T-helper 17 cell (primary cell): ENCODE results near the gene GRIN1. TPM values are rescaled to one million over a fixed set of nuclear protein-coding genes. Genes with fewer than 3 reads are reported as not detected.

Source experiments
- ATAC-seq: fragments of 150-1000 bp; cut with Tn5 transposase; 2 replicates; pipeline ENCODE4 v1.10.0; 2021; ENCODE audit warnings: mild to moderate bottlenecking, moderate library complexity
- DNase-seq, 3 donors: peaks; one replicate each; pipeline versions ENCODE4 v3.0.0 to v3.0.0-alpha.2; 2020 to 2021
- H3K9me3 ChIP-seq: one replicate; pipeline ENCODE4 v1.7.0; 2013; ENCODE audit warnings: low read length, mild to moderate bottlenecking; ENCODE audit not compliant: control insufficient read depth, poor library complexity, severe bottlenecking
- H3K27ac Mint-ChIP-seq: one replicate; pipeline ENCODE4 v1.8.0; 2022; ENCODE audit warnings: mild to moderate bottlenecking, moderate library complexity, mixed read lengths
- H3K27me3 Mint-ChIP-seq: one replicate; pipeline ENCODE4 v1.8.0; 2022; ENCODE audit warnings: mixed read lengths
- H3K36me3 Mint-ChIP-seq: one replicate; pipeline ENCODE4 v1.8.0; 2022; ENCODE audit warnings: low read depth, mixed read lengths
- H3K4me1 Mint-ChIP-seq: one replicate; pipeline ENCODE4 v1.8.0; 2022; ENCODE audit warnings: mild to moderate bottlenecking, mixed read lengths
- H3K4me3 Mint-ChIP-seq: one replicate; pipeline ENCODE4 v1.8.0; 2022; ENCODE audit warnings: mild to moderate bottlenecking, moderate library complexity, mixed read lengths
- total RNA-seq, 4 donors: library from RNA in 2 of 4; stranded (reverse) in 2 of 4; gene quantifications; one replicate each; pipeline ENCODE4 v1.2.3 and lab custom pipeline; 2022 to 2026

The GRIN1 gene
- total RNA-seq (not detected), total RNA-seq (lab: John Stamatoyannopoulos, UW) (0 reads per million in 2 donors)

GRCh38 chr9:137138722-137139467, at the start of gene GRIN1:
TSS of gene GRIN1 (plus strand) at chr9:137139154. CDS start at chr9:137139487, 333 bp downstream.
- peaks cover 4% of the 10 kb centered on the region for H3K4me1 Mint-ChIP-seq
- H3K9me3 ChIP-seq, result peaks cover 2% of the 10 kb centered on the region
- peaks cover 8% of the 10 kb centered on the region for H3K36me3 Mint-ChIP-seq
- DNase-seq, result no peak
- peak; percentile 74 for ATAC-seq
- H3K27me3 Mint-ChIP-seq, result peaks cover 64% of the 10 kb centered on the region
- H3K4me3 Mint-ChIP-seq, result peak within 1 kb of the TSS; percentile 45
- no peak within 1 kb of the TSS for H3K27ac Mint-ChIP-seq

GRCh38 chr9:137089232-137089947, 49.6 kb upstream of the GRIN1 start:
- H3K4me3 Mint-ChIP-seq, result no peak overlapping the region
- H3K27ac Mint-ChIP-seq, result peak overlapping the region; percentile 8
- H3K27me3 Mint-ChIP-seq, result no peaks in the 10 kb centered on the region
- ATAC-seq, result no peak
- H3K9me3 ChIP-seq, result no peaks in the 10 kb centered on the region
- H3K36me3 Mint-ChIP-seq, result no peaks in the 10 kb centered on the region
- no peak for DNase-seq
- peaks cover 25% of the 10 kb centered on the region for H3K4me1 Mint-ChIP-seq

GRCh38 chr9:137095664-137096517, 43.1 kb upstream of the GRIN1 start:
- Mint-ChIP-seq H3K27ac (peak overlapping the region; percentile 95), H3K4me1 (peaks cover 24% of the 10 kb centered on the region), H3K36me3 (no peaks in the 10 kb centered on the region), H3K27me3 (no peaks in the 10 kb centered on the region), H3K4me3 (peak overlapping the region; percentile 92)
- ATAC-seq (peak; percentile 99), DNase-seq (peak; percentile 73 to 79 (median 78))
- H3K9me3 ChIP-seq, result no peaks in the 10 kb centered on the region

DNA sequence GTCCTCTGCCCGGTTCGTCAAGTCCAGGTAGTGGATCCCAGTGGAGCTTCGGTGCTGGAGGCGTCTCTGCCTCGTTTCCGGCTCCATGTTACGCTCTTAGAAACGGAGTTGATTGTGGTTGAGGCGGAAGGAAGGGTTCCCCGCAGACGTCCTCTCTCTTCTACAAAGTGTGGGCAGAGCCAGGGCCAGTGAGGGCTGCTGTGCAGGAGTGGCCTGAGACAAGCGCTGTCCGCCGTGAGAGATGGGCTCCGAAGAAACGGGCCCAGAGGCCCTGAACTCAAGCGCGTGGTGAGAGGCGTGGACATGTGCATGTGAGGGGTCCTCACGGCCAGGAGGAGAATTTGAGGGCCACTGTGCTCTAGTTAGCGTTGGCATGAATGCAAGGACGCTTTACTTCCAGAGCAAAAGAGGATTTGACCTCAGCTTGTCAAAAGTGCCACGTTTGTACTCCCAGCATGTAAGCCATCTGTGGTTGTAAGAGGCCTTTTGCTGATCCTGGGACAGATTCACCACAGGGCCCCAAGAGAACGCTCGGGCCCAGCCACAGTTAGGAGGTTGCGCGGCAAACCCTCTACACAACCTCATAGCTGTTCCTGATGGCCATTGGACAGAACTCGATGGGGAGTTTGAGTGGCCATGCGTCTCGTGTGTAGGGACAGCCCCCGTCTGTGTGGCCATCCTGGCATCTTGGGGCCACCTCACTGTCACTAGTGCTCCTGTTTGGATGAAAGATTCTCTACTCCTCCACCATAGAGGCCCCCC, 42.0 kb upstream of the GRIN1 start:
- Mint-ChIP-seq H3K36me3 (no peaks in the 10 kb centered on the region), H3K4me1 (peaks cover 21% of the 10 kb centered on the region), H3K27me3 (no peaks in the 10 kb centered on the region), H3K27ac (peak overlapping the region; percentile 95), H3K4me3 (peak overlapping the region; percentile 92)
- no peaks in the 10 kb centered on the region for H3K9me3 ChIP-seq
- DNase-seq (no peak), ATAC-seq (no peak)

DNA sequence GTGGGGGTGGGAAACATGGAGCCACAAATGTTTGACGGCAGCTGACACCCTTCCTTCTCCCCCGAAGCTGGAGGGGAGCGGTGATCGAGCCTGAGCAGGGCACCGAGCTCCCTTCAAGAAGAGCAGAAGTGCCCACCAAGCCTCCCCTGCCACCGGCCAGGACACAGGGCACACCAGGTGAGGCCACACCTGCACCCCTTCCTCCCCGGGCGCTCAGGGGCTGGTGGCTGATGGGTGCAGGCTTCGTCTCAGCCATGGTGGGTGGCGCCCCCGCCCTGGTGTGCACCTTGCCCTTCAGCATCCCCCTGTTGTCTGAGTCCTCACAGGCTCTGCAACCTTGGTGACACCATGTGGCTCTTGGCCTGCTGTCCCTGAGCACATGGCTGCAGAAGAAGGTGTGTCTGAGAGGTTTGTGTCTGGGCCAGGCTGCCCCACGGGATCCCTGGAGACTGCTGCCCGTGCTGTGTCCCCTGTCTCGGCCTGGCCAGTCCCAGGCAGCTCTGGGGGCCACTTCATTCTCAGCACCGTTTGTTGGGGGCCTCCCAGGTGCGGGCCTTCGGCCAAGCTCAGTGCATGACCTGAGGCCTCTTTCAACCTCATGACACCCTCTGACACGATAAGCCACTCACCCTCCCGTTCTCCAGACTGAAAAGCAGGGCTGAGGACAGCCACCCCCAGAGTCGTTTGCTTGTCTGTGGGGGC, 41.0 kb upstream of the GRIN1 start:
- DNase-seq (no peak), ATAC-seq (no peak)
- Mint-ChIP-seq H3K4me3 (no peak overlapping the region), H3K4me1 (peaks cover 19% of the 10 kb centered on the region), H3K27me3 (no peaks in the 10 kb centered on the region), H3K36me3 (no peaks in the 10 kb centered on the region), H3K27ac (peak overlapping the region; percentile 95)
- H3K9me3 ChIP-seq, result no peaks in the 10 kb centered on the region

DNA sequence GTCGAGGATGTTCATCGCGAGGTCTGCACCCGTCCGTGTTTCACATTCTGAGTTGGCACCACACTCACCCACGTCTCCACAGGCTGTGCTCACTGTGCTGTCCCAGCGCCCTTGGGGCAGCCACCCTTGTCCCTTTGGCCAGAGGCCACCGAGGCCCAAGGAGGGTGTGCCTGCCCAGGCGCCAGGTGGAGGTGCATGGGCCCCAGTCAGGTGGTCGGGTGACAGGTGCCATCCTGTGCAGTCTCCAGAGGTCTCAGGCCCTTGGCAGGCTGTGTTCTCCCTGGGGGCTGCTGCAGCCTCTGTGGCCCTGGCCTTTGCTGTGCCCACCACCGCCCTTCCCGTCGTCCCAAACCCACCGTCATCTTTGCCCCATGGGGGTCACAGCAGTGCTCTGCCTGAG, 39.7 kb upstream of the GRIN1 start:
- no peak for ATAC-seq
- H3K27ac Mint-ChIP-seq, result no peak overlapping the region
- H3K36me3 Mint-ChIP-seq, result no peaks in the 10 kb centered on the region
- H3K9me3 ChIP-seq, result no peaks in the 10 kb centered on the region
- peaks cover 17% of the 10 kb centered on the region for H3K4me1 Mint-ChIP-seq
- no peaks in the 10 kb centered on the region for H3K27me3 Mint-ChIP-seq
- DNase-seq, result no peak
- no peak overlapping the region for H3K4me3 Mint-ChIP-seq

- no peak for ATAC-seq
- no peak overlapping the region for H3K27ac Mint-ChIP-seq
Observed at GRCh38 chr9:137103206-137103999, 35.6 kb upstream of the GRIN1 start.

DNA sequence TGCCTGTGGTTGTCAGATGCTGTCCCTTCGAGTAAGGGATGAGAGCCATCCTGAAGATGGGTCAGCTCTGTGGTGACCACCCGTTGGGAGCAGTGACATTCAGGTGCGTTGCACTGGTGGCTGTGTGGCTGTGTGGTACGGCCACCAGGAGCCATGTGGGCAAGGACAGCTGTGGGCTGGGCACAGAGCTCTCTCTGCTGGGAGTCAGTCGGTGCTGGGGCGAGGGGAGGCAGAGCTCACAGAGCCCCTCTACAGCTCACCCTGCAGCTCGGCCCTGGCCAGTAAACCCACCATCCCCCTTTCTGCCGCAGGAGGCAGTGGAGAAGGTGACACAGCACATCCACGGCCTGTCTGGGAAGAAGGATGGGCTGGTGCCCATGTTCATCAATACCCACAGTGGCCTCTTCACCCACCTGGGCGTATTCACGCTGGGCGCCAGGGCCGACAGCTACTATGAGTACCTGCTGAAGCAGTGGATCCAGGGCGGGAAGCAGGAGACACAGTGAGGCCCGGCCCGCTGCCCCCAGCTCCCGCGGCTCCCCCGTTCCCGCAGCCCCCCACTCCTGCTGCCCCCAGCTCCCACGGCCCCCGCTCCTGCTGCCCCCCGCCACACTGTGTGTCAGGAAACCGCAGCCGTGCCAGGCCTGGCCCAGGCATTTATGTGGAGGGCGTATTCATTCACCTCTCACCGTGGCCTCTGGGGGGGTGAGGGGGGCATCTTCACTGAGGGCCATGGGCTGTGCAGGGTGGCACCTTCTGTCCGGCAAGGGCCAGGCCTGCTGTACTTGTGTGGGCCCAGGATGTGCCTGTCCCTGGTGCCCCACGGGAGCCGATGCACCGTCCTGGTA, 32.9 kb upstream of the GRIN1 start:
- Mint-ChIP-seq H3K27ac (no peak overlapping the region), H3K4me3 (no peak overlapping the region), H3K36me3 (no peaks in the 10 kb centered on the region), H3K4me1 (peaks cover 3% of the 10 kb centered on the region), H3K27me3 (no peaks in the 10 kb centered on the region)
- ATAC-seq (no peak), DNase-seq (no peak)
- H3K9me3 ChIP-seq, result no peaks in the 10 kb centered on the region

More at GRCh38 chr9:137103206-137103999, 35.6 kb upstream of the GRIN1 start:
- H3K4me1 Mint-ChIP-seq, result peaks cover 3% of the 10 kb centered on the region
- no peaks in the 10 kb centered on the region for H3K9me3 ChIP-seq
- H3K4me3 Mint-ChIP-seq, result no peak overlapping the region
- no peaks in the 10 kb centered on the region for H3K36me3 Mint-ChIP-seq
- no peak for DNase-seq
- no peaks in the 10 kb centered on the region for H3K27me3 Mint-ChIP-seq

DNA sequence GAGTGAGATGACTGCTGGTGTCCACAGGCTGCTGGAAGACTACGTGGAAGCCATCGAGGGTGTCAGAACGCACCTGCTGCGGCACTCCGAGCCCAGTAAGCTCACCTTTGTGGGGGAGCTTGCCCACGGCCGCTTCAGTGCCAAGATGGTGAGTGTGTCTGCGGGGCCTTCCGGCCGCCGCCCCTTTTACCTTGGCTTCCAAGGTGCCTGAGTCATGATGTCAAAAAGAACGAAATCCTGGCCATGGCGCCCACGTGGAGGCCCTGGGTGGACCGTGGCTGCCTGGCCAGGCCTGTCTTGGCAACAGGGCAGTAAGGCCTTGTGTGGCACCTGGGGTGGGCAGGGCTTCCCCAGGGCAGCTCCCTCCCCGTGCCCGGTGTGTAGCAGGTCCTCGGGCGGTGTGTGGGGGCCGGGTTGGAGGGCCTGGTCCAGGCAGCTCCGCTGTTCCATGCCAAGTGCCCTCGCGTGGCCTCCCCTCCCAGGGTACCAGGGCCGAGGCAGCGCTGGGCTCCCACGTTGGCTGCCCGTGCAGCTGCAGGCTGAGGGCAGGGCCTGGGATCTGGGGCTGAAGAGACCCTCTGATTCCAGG, 32.2 kb upstream of the GRIN1 start:
- H3K27ac Mint-ChIP-seq, result no peak overlapping the region
- H3K36me3 Mint-ChIP-seq, result no peaks in the 10 kb centered on the region
- no peak overlapping the region for H3K4me3 Mint-ChIP-seq
- H3K9me3 ChIP-seq, result no peaks in the 10 kb centered on the region
- DNase-seq, result no peak
- ATAC-seq, result no peak
- no peaks in the 10 kb centered on the region for H3K27me3 Mint-ChIP-seq
- H3K4me1 Mint-ChIP-seq, result peaks cover 3% of the 10 kb centered on the region

- Mint-ChIP-seq H3K4me3 (no peak overlapping the region), H3K27me3 (no peaks in the 10 kb centered on the region), H3K36me3 (no peaks in the 10 kb centered on the region), H3K4me1 (peaks cover 3% of the 10 kb centered on the region), H3K27ac (no peak overlapping the region)
- no peaks in the 10 kb centered on the region for H3K9me3 ChIP-seq
- DNase-seq (no peak), ATAC-seq (no peak)
Observed at GRCh38 chr9:137107312-137107921, 31.5 kb upstream of the GRIN1 start.
